Stomach smooth muscle (tissue), 2 donors: ENCODE results near the gene METTL5.

ENCODE experiments used
- H3K27ac ChIP-seq: one replicate; pipeline ENCODE4 v1.7.0; 2013; ENCODE audit warnings: mild to moderate bottlenecking, low read length, inconsistent platforms
- H3K27me3 ChIP-seq, 2 donors: one replicate each; pipeline ENCODE4 v1.7.0; 2013; ENCODE audit warnings: low read length in 2 of 2; ENCODE audit not compliant: insufficient read depth in 2 of 2, control insufficient read depth in 1 of 2
- H3K36me3 ChIP-seq, 2 donors: one replicate each; pipeline ENCODE4 v1.7.0; 2013; ENCODE audit warnings: low read length in 2 of 2; ENCODE audit not compliant: control insufficient read depth in 2 of 2, insufficient read depth in 2 of 2
- H3K4me1 ChIP-seq: one replicate; pipeline ENCODE4 v1.7.0; 2013; ENCODE audit warnings: low read length; ENCODE audit not compliant: control insufficient read depth, insufficient read depth
- H3K4me3 ChIP-seq, 2 donors: one replicate each; pipeline ENCODE4 v1.7.0; 2013; ENCODE audit warnings: low read length in 2 of 2
- H3K9ac ChIP-seq, 2 donors: one replicate each; pipeline ENCODE4 v1.7.0; 2013; ENCODE audit warnings: low read length in 2 of 2, mild to moderate bottlenecking in 1 of 2
- H3K9me3 ChIP-seq, 2 donors: one replicate each; pipeline ENCODE4 v1.7.0; 2013; ENCODE audit warnings: low read length in 2 of 2; ENCODE audit not compliant: control insufficient read depth in 2 of 2
- donor health status: healthy.
- donor health status: Pancreatic carcinoma.

The METTL5 gene

GRCh38 chr2:169765523-169765922 is 59.2 kb downstream of the METTL5 start:
- H3K9ac ChIP-seq, result no peak overlapping the region
- H3K27ac ChIP-seq, result no peak overlapping the region
- H3K36me3 ChIP-seq, result no peaks in the 10 kb centered on the region
- H3K27me3 ChIP-seq, result no peaks in the 10 kb centered on the region
- peaks cover 5% of the 10 kb centered on the region for H3K4me1 ChIP-seq
- no peaks in the 10 kb centered on the region for H3K9me3 ChIP-seq
- H3K4me3 ChIP-seq, result no peak overlapping the region

GRCh38 chr2:169761970-169762292 is 62.8 kb downstream of the METTL5 start:
- Histone ChIP-seq H3K9me3 (no peaks in the 10 kb centered on the region), H3K27ac (no peak overlapping the region), H3K4me1 (no peaks in the 10 kb centered on the region), H3K4me3 (no peak overlapping the region), H3K27me3 (no peaks in the 10 kb centered on the region), H3K9ac (no peak overlapping the region), H3K36me3 (no peaks in the 10 kb centered on the region)
